Liver (tissue), 9 donors: ENCODE measurements around the gene RFPL1. TPM values are rescaled to one million over a fixed set of nuclear protein-coding genes. Genes with fewer than 3 reads are reported as not detected.
"Not testable (repeated sequence)": the region's sequence is repeated elsewhere in the genome, so short reads cannot be mapped to it uniquely, and the experiment has no call there.

Experiments
- DNase-seq: peaks from one replicate; pipeline ENCODE4 v3.0.0-alpha.2; 2017; ENCODE audit warnings: low spot score
- H3K27ac ChIP-seq, 2 donors: one replicate each; pipeline ENCODE4 v1.7.0; 2013; ENCODE audit warnings: inconsistent platforms in 2 of 2, low read length in 2 of 2, control low read depth in 1 of 2, low read depth in 1 of 2, mild to moderate bottlenecking in 1 of 2
- H3K27me3 ChIP-seq, 4 donors: one replicate each; pipeline versions ENCODE4 v1.6.1 to v1.7.0; 2013; ENCODE audit warnings: low read length in 3 of 4, inconsistent platforms in 1 of 4, mild to moderate bottlenecking in 1 of 4, moderate library complexity in 1 of 4; ENCODE audit not compliant: control insufficient read depth in 4 of 4, insufficient read depth in 4 of 4
- H3K36me3 ChIP-seq, 4 donors: one replicate each; pipeline versions ENCODE4 v1.6.1 to v1.7.0; 2013; ENCODE audit warnings: low read length in 3 of 4, mild to moderate bottlenecking in 3 of 4, low read depth in 1 of 4, moderate library complexity in 1 of 4; ENCODE audit not compliant: control insufficient read depth in 4 of 4, insufficient read depth in 3 of 4
- H3K4me1 ChIP-seq, 4 donors: one replicate each; pipeline versions ENCODE4 v1.6.1 to v1.7.0; 2013; ENCODE audit warnings: low read length in 3 of 4, mild to moderate bottlenecking in 3 of 4, moderate library complexity in 1 of 4; ENCODE audit not compliant: control insufficient read depth in 4 of 4, insufficient read depth in 4 of 4
- H3K4me3 ChIP-seq, 3 donors: one replicate each; pipeline versions ENCODE4 v1.6.1 to v1.7.0; 2013; ENCODE audit warnings: low read length in 3 of 3, control low read depth in 1 of 3, low read depth in 1 of 3, mild to moderate bottlenecking in 1 of 3
- H3K9ac ChIP-seq, 2 donors: one replicate each; pipeline ENCODE4 v1.7.0; 2013; ENCODE audit warnings: low read length in 2 of 2, mild to moderate bottlenecking in 2 of 2, moderate library complexity in 2 of 2, control low read depth in 1 of 2, low read depth in 1 of 2
- H3K9me3 ChIP-seq, 4 donors: one replicate each; pipeline versions ENCODE4 v1.6.1 to v1.7.0; 2013; ENCODE audit warnings: low read length in 3 of 4; ENCODE audit not compliant: control insufficient read depth in 4 of 4
- FOXA1 ChIP-seq: IDR thresholded peaks from 2 replicates; pipeline ENCODE4 v1.6.1; 2016; ENCODE audit warnings: antibody characterized with exemption
- FOXA2 ChIP-seq: IDR thresholded peaks from 2 replicates; pipeline ENCODE4 v1.6.1; 2016; ENCODE audit warnings: antibody characterized with exemption
- GABPA ChIP-seq, 2 donors: IDR thresholded peaks in 1 of 2; conservative IDR thresholded peaks in 1 of 2; 2 replicates each; pipeline ENCODE4 v1.6.1; 2016; ENCODE audit warnings: antibody characterized with exemption in 2 of 2, mild to moderate bottlenecking in 1 of 2, moderate library complexity in 1 of 2
- HNF4G ChIP-seq: IDR thresholded peaks from 2 replicates; pipeline ENCODE4 v1.6.1; 2016; ENCODE audit warnings: antibody characterized with exemption
- JUND ChIP-seq, 2 donors: IDR thresholded peaks; 2 replicates each; pipeline ENCODE4 v1.6.1; 2016; ENCODE audit warnings: antibody characterized with exemption in 2 of 2
- NR2F2 ChIP-seq: IDR thresholded peaks from 2 replicates; pipeline ENCODE4 v1.6.1; 2016; ENCODE audit warnings: antibody characterized with exemption
- RAD21 ChIP-seq, 2 donors: IDR thresholded peaks; 2 replicates each; pipeline ENCODE4 v1.6.1; 2016; ENCODE audit warnings: antibody characterized with exemption in 2 of 2, mild to moderate bottlenecking in 2 of 2
- RXRA ChIP-seq, 2 donors: IDR thresholded peaks; 2 replicates each; pipeline ENCODE4 v1.6.1; 2017 to 2018; ENCODE audit warnings: antibody characterized with exemption in 2 of 2, mild to moderate bottlenecking in 1 of 2
- SP1 ChIP-seq: IDR thresholded peaks from 2 replicates; pipeline ENCODE4 v1.6.1; 2018; ENCODE audit warnings: antibody characterized with exemption, mild to moderate bottlenecking
- TAF1 ChIP-seq: conservative IDR thresholded peaks from 2 replicates; pipeline ENCODE4 v1.6.1; 2016; ENCODE audit warnings: antibody characterized with exemption, mild to moderate bottlenecking
- YY1 ChIP-seq: IDR thresholded peaks from 2 replicates; pipeline ENCODE4 v1.6.1; 2016; ENCODE audit warnings: antibody characterized with exemption, mild to moderate bottlenecking
- WGBS: extraction: QIAGEN DNeasy Blood & Tissue Kit; methylation state at CpG from one replicate; pipeline ENCODE4 v1.1.7; 2013; 5-methylcytosine and 5-hydroxymethylcytosine counted together
- polyA plus RNA-seq, 2 donors: library from polyadenylated mRNA; stranded (reverse) in 1 of 2; unstranded in 1 of 2; fragments of 200-250 nt in 1 of 2; fragments of >200 nt in 1 of 2; fragmentation: Nextera tagmentation in 1 of 2; extraction: Ambion mirVana in 1 of 2; gene quantifications; one replicate each; pipeline versions ENCODE4 v1.2.1 to v1.2.3, GENCODE V29; 2013 to 2015
- total RNA-seq, 2 donors: library from RNA; depleted of rRNA; stranded (reverse); fragments of >200 nt; gene quantifications; one replicate each; pipeline ENCODE4 v1.2.3, GENCODE V29; 2014
- TF ChIP-seq, protein P1 (sequence below): IDR thresholded peaks from 2 replicates; pipeline ENCODE4 v1.6.1; 2016; ENCODE audit warnings: antibody characterized with exemption
- TF ChIP-seq, protein P2 (sequence below): fragments of 150-350 bp; IDR thresholded peaks from 2 replicates; pipeline ENCODE4 v1.5.1; 2017; ENCODE audit warnings: improper control_type of control experiment, low read depth, low read length; ENCODE audit not compliant: missing input control
- TF ChIP-seq, protein P3 (sequence below): IDR thresholded peaks from 2 replicates; pipeline ENCODE4 v1.6.1; 2016; ENCODE audit warnings: antibody characterized with exemption, mild to moderate bottlenecking
- TF ChIP-seq, protein P4 (sequence below): IDR thresholded peaks from 2 replicates; pipeline ENCODE4 v1.6.1; 2016; ENCODE audit warnings: antibody characterized with exemption
- TF ChIP-seq, protein P5 (sequence below): IDR thresholded peaks from 2 replicates; pipeline ENCODE4 v1.6.1; 2016; ENCODE audit warnings: antibody characterized with exemption
- donor health status: healthy.
- donor health status: healthy.
- donor health status: healthy.
- donor health status: healthy.
- donor health status: healthy.

The RFPL1 gene
- total and polyA plus RNA-seq, 4 donors = 1.0 TPM; not detected in 2

DNA sequence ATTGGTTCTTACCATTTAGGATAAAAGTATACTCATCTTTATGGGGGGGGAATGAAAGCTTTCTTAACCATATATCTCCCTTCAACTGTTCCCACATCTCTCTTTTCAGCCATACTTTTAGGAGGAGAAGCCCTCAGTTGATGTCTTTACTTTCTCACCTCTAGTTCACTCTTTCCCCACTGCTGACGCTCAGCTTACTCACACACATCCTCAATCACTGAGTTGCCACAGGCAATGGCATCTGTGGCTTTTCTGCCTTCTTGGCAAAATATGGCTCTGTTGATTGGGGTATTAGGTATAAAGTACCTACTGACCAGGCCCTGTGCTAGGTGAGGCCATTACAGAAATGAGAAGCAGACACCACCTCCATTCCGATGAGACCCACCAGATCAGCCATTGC is 37.8 kb upstream of the RFPL1 start:
- no peak for DNase-seq
- WGBS = 91% methylated on average over 2 of the region's 2 CpGs
- Histone ChIP-seq H3K9ac (no peak overlapping the region), H3K9me3 (no peaks in the 10 kb centered on the region), H3K27ac (no peak overlapping the region), H3K4me3 (no peak overlapping the region), H3K4me1 (no peaks in the 10 kb centered on the region), H3K27me3 (no peaks in the 10 kb centered on the region), H3K36me3 (no peaks in the 10 kb centered on the region)
- TF ChIP-seq, protein P1, sequence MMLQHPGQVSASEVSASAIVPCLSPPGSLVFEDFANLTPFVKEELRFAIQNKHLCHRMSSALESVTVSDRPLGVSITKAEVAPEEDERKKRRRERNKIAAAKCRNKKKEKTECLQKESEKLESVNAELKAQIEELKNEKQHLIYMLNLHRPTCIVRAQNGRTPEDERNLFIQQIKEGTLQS = no peak
- TF ChIP-seq FOXA1 (no peak), RAD21 (IDR thresholded peaks at IDR 0.05) (no peak), GABPA (IDR thresholded peaks at IDR 0.05 in 1 of 2, conservative IDR thresholded peaks at IDR 0.05 in 1 of 2) (no peak), FOXA2 (no peak), TAF1 (no peak), NR2F2 (no peak), RXRA (IDR thresholded peaks at IDR 0.05) (no peak), SP1 (no peak), YY1 (no peak), HNF4G (no peak)
- TF ChIP-seq, protein P2, sequence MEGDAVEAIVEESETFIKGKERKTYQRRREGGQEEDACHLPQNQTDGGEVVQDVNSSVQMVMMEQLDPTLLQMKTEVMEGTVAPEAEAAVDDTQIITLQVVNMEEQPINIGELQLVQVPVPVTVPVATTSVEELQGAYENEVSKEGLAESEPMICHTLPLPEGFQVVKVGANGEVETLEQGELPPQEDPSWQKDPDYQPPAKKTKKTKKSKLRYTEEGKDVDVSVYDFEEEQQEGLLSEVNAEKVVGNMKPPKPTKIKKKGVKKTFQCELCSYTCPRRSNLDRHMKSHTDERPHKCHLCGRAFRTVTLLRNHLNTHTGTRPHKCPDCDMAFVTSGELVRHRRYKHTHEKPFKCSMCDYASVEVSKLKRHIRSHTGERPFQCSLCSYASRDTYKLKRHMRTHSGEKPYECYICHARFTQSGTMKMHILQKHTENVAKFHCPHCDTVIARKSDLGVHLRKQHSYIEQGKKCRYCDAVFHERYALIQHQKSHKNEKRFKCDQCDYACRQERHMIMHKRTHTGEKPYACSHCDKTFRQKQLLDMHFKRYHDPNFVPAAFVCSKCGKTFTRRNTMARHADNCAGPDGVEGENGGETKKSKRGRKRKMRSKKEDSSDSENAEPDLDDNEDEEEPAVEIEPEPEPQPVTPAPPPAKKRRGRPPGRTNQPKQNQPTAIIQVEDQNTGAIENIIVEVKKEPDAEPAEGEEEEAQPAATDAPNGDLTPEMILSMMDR = no peak
- TF ChIP-seq, protein P3, sequence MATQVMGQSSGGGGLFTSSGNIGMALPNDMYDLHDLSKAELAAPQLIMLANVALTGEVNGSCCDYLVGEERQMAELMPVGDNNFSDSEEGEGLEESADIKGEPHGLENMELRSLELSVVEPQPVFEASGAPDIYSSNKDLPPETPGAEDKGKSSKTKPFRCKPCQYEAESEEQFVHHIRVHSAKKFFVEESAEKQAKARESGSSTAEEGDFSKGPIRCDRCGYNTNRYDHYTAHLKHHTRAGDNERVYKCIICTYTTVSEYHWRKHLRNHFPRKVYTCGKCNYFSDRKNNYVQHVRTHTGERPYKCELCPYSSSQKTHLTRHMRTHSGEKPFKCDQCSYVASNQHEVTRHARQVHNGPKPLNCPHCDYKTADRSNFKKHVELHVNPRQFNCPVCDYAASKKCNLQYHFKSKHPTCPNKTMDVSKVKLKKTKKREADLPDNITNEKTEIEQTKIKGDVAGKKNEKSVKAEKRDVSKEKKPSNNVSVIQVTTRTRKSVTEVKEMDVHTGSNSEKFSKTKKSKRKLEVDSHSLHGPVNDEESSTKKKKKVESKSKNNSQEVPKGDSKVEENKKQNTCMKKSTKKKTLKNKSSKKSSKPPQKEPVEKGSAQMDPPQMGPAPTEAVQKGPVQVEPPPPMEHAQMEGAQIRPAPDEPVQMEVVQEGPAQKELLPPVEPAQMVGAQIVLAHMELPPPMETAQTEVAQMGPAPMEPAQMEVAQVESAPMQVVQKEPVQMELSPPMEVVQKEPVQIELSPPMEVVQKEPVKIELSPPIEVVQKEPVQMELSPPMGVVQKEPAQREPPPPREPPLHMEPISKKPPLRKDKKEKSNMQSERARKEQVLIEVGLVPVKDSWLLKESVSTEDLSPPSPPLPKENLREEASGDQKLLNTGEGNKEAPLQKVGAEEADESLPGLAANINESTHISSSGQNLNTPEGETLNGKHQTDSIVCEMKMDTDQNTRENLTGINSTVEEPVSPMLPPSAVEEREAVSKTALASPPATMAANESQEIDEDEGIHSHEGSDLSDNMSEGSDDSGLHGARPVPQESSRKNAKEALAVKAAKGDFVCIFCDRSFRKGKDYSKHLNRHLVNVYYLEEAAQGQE = no peak
- TF ChIP-seq, protein P4, sequence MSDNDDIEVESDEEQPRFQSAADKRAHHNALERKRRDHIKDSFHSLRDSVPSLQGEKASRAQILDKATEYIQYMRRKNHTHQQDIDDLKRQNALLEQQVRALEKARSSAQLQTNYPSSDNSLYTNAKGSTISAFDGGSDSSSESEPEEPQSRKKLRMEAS = no peak

DNA sequence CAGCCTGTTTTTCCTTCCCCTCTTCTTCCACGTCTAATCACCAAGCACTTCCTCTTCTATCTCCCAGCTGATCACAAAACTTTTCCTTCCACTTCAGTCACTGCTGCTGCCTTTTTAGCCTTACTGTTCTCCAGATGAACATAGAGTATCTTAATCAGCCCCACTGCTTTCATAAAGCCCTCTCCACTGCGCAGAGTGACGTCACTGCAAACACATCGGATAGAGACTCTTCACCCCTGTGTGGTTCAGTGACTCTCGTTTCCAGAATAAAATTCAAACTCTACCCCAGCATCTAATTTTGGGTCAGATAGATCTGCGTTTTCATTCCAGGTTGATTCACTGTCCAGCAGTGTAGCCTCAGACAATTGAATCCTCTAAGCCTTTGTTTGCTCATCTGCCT is 36.8 kb upstream of the RFPL1 start:
- not testable (repeated sequence) for H3K27me3 ChIP-seq, H3K27ac ChIP-seq, H3K4me1 ChIP-seq, H3K9ac ChIP-seq, H3K9me3 ChIP-seq, H3K36me3 ChIP-seq, H3K4me3 ChIP-seq, DNase-seq
- 80% methylated on average over 6 of the region's 6 CpGs for WGBS

DNA sequence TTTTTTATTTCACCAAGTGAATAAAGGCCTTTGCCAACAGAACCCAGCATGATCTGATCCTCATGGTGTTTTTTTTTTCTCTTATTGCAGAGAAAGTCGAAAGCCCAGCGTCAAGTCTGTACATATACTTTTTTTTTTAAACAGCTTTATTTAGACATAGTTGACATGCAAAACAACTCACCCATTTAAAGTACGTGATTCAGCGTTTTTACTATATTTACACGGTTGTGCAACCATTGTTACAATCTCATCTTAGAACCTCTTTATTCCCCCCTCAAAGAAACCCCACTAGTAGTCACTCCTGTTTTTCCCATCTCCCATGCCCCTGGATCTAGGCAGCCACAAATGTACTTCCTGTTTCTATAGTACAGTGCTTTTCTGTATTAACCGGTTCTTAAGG is 29.4 kb upstream of the RFPL1 start:
- no peak for DNase-seq
- no peak overlapping the region for H3K9ac ChIP-seq
- H3K4me1 ChIP-seq = no peaks in the 10 kb centered on the region
- no peak overlapping the region for H3K4me3 ChIP-seq
- H3K36me3 ChIP-seq = no peaks in the 10 kb centered on the region
- no peak overlapping the region for H3K27ac ChIP-seq
- 70% methylated on average over 6 of the region's 6 CpGs for WGBS
- H3K9me3 ChIP-seq = no peaks in the 10 kb centered on the region
- TF ChIP-seq FOXA2 (no peak), JUND (IDR thresholded peaks at IDR 0.05) (no peak), GABPA (IDR thresholded peaks at IDR 0.05 in 1 of 2, conservative IDR thresholded peaks at IDR 0.05 in 1 of 2) (no peak), RXRA (IDR thresholded peaks at IDR 0.05) (no peak), TAF1 (no peak)
- TF ChIP-seq, protein P4 = no peak
- TF ChIP-seq, protein P5, sequence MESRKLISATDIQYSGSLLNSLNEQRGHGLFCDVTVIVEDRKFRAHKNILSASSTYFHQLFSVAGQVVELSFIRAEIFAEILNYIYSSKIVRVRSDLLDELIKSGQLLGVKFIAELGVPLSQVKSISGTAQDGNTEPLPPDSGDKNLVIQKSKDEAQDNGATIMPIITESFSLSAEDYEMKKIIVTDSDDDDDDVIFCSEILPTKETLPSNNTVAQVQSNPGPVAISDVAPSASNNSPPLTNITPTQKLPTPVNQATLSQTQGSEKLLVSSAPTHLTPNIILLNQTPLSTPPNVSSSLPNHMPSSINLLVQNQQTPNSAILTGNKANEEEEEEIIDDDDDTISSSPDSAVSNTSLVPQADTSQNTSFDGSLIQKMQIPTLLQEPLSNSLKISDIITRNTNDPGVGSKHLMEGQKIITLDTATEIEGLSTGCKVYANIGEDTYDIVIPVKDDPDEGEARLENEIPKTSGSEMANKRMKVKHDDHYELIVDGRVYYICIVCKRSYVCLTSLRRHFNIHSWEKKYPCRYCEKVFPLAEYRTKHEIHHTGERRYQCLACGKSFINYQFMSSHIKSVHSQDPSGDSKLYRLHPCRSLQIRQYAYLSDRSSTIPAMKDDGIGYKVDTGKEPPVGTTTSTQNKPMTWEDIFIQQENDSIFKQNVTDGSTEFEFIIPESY = no peak
- TF ChIP-seq, protein P1 = no peak
- H3K27me3 ChIP-seq = no peaks in the 10 kb centered on the region

DNA sequence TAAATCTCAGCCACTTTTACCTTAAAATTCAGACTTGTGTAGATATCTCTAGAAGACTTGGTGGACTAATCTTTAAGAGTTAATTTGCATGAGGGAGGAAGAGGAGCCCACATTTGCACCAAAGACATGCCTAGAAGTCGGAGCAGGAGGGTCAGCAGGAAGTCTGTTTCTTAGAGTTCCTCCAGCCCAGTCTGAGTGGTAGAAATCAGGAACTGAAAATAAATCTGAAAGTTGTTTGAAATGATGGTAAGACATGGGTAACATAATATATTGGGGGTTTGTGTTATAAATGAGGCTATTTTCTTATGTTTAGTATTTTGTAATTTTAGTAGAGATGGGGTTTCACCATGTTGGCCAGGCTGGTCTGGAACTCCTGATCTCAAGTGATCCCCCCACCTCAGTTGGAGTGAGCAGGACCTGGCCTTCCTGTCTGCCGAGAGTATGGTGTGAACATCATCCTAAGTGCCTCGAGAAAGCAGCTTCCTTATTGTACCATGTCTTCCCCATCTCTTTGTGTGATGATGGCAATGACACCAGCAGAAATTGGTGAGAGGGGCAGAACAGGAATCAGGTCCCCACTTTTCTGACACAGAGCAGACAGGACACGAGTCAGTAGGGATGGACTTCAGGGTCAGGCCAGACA is 26.7 kb upstream of the RFPL1 start:
- H3K27ac ChIP-seq, H3K36me3 ChIP-seq, H3K4me3 ChIP-seq, H3K4me1 ChIP-seq, DNase-seq, H3K9me3 ChIP-seq, H3K9ac ChIP-seq, H3K27me3 ChIP-seq: not testable (repeated sequence)
- 69% methylated on average over 4 of the region's 4 CpGs for WGBS
